ENCODE measurements around the gene RPS2.

DNA sequence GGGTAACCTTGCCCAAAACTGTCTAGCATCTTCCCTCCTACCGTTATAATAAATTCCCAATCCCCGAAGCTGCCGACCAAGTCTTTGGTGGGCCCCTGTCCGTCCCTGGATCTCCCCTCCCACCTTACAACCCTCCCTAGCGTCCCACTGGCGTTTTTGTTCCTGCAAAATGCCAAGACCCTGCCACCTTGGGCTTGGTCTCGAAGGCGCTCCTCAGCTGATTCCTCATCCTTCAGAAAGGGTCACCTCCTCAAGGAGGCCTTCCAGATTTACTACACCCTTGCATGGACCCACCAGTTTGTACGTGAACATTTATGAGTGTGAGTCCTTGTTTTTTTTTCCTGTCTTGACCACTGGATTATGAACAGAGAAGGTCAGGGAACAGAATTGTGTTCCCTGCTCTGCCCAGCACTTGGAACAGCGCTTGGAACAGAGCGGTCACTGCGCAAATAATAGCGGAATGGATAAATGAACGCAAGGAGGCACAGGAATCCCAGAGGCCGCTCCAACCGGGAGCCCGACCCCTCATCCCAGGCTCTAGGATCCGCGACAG is 18.4 kb upstream of the RPS2 start:
- TF ChIP-seq, protein P1, sequence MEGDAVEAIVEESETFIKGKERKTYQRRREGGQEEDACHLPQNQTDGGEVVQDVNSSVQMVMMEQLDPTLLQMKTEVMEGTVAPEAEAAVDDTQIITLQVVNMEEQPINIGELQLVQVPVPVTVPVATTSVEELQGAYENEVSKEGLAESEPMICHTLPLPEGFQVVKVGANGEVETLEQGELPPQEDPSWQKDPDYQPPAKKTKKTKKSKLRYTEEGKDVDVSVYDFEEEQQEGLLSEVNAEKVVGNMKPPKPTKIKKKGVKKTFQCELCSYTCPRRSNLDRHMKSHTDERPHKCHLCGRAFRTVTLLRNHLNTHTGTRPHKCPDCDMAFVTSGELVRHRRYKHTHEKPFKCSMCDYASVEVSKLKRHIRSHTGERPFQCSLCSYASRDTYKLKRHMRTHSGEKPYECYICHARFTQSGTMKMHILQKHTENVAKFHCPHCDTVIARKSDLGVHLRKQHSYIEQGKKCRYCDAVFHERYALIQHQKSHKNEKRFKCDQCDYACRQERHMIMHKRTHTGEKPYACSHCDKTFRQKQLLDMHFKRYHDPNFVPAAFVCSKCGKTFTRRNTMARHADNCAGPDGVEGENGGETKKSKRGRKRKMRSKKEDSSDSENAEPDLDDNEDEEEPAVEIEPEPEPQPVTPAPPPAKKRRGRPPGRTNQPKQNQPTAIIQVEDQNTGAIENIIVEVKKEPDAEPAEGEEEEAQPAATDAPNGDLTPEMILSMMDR (IDR thresholded peaks at IDR 0.05) = peak in 1 of 4 experiments; percentile 4
- TF ChIP-seq EP300 (IDR thresholded peaks at IDR 0.05) = no peak
